HCT116 (cell line): Measurements from ENCODE around the gene SPATA3. TPM values are rescaled to one million over a fixed set of nuclear protein-coding genes. Genes with fewer than 3 reads are reported as not detected.

Experiments
- ATAC-seq: fragments of 200-7000 bp; cut with Tn5 transposase; 2 replicates; pipeline ENCODE4 v1.9.1; 2020; ENCODE audit warnings: mild to moderate bottlenecking, moderate library complexity
- BruUV-seq: library from RNA; stranded (reverse); fragments of 400-500 nt; replicated peaks from 2 replicates; lab custom pipeline; 2021; lab: Mats Ljungman, UMichigan
- CTCF ChIA-PET: fragments of 300-600 bp; sonication (Branson Sonifier 250); formaldehyde crosslinking; loops from one replicate; lab custom pipeline; 2021; ENCODE audit warnings: antibody characterized with exemption; lab: Charles Lee
- POLR2A ChIA-PET: fragments of 300-600, 350-600 bp; sonication (Branson Sonifier 250); formaldehyde crosslinking; loops from one replicate; lab custom pipeline; 2021; ENCODE audit warnings: antibody characterized with exemption; lab: Charles Lee
- RAD21 ChIA-PET, 2 experiments: fragments of 300-600 bp; sonication (Branson Sonifier 250); formaldehyde crosslinking; loops; one replicate each; lab custom pipeline; 2023; ENCODE audit warnings: low total read pairs in 2 of 2; ENCODE audit not compliant: uncharacterized antibody in 2 of 2, unreplicated experiment in 2 of 2, low non-redundant PET in 1 of 2; lab: Charles Lee
- DNase-seq: peaks from one replicate; pipeline ENCODE4 v3.0.0-alpha.2; 2010; ENCODE audit warnings: low read depth, low spot score
- H2AFZ ChIP-seq: fragments of 200-600 bp; shearing (Covaris generic), sonication (generic); 2 replicates; pipeline ENCODE4 v1.6.1; 2017; ENCODE audit warnings: low read depth, mixed run types, mixed read lengths, antibody characterized with exemption, low read length; ENCODE audit not compliant: poor library complexity, severe bottlenecking
- H3K27ac ChIP-seq: 2 replicates; pipeline ENCODE4 v1.5.1; 2012; ENCODE audit warnings: low read depth, low read length
- H3K27me3 ChIP-seq: fragments of 200-600 bp; sonication (generic); 2 replicates; pipeline ENCODE4 v1.6.1; 2016; ENCODE audit warnings: mixed run types, low read length, mixed read lengths; ENCODE audit not compliant: insufficient read depth
- H3K36me3 ChIP-seq, 2 experiments: fragments of 200-500 bp in 1 of 2; fragments of 200-600 bp in 1 of 2; sonication (Bioruptor generic) in 1 of 2; sonication (generic) in 1 of 2; 2 replicates each; pipeline versions ENCODE4 v1.5.1 to v1.6.1; 2014 to 2016; ENCODE audit warnings: low read length in 2 of 2, inconsistent platforms in 1 of 2, mixed read lengths in 1 of 2, mixed run types in 1 of 2; ENCODE audit not compliant: insufficient read depth in 2 of 2, control insufficient read depth in 1 of 2
- H3K4me1 ChIP-seq, 2 experiments: fragments of 200-600 bp in 1 of 2; sonication (generic) in 1 of 2; 2 replicates each; pipeline versions ENCODE4 v1.5.1 to v1.6.1; 2012 to 2017; ENCODE audit warnings: low read length in 2 of 2, inconsistent platforms in 1 of 2, mild to moderate bottlenecking in 1 of 2, mixed read lengths in 1 of 2, mixed run types in 1 of 2, moderate library complexity in 1 of 2; ENCODE audit not compliant: insufficient read depth in 2 of 2, control insufficient read depth in 1 of 2
- H3K4me2 ChIP-seq: fragments of 200-600 bp; sonication (generic); 2 replicates; pipeline ENCODE4 v1.6.1; 2017; ENCODE audit warnings: mixed run types, low read length, mixed read lengths
- H3K4me3 ChIP-seq, 2 experiments: fragments of 200-600 bp in 1 of 2; sonication (generic) in 1 of 2; replicated peaks in 1 of 2; 2 replicates each; pipeline ENCODE4 v1.5.1; 2011 to 2016; ENCODE audit warnings: low read length in 2 of 2, control low read depth in 1 of 2, low read depth in 1 of 2, mild to moderate bottlenecking in 1 of 2, mixed read lengths in 1 of 2, mixed run types in 1 of 2
- H3K79me2 ChIP-seq: fragments of 200-600 bp; sonication (generic); 2 replicates; pipeline ENCODE4 v1.6.1; 2017; ENCODE audit warnings: mild to moderate bottlenecking, mixed run types, low read length, moderate library complexity, mixed read lengths; ENCODE audit not compliant: insufficient read depth
- H3K9ac ChIP-seq: fragments of 200-600 bp; sonication (generic); 2 replicates; pipeline ENCODE4 v1.6.1; 2016; ENCODE audit warnings: low read length, mixed read lengths
- H3K9me2 ChIP-seq: fragments of 200-600 bp; sonication (generic), shearing (Covaris generic); 2 replicates; pipeline ENCODE4 v1.6.1; 2017; ENCODE audit warnings: mixed run types, mild to moderate bottlenecking, moderate library complexity; ENCODE audit not compliant: insufficient read depth
- H3K9me3 ChIP-seq, 2 experiments: fragments of 200-500 bp in 1 of 2; fragments of 200-600 bp in 1 of 2; sonication (Bioruptor generic) in 1 of 2; sonication (generic) in 1 of 2; 2 replicates each; pipeline ENCODE4 v1.6.1; 2014 to 2017; ENCODE audit warnings: low read length in 2 of 2, mixed read lengths in 2 of 2, inconsistent platforms in 1 of 2, low read depth in 1 of 2, mild to moderate bottlenecking in 1 of 2, mixed run types in 1 of 2, moderate library complexity in 1 of 2; ENCODE audit not compliant: control insufficient read depth in 1 of 2, insufficient read depth in 1 of 2
- H4K20me1 ChIP-seq: fragments of 200-600 bp; sonication (generic), shearing (Covaris generic); 2 replicates; pipeline ENCODE4 v1.6.1; 2017; ENCODE audit warnings: mixed run types, mild to moderate bottlenecking, moderate library complexity; ENCODE audit not compliant: insufficient read depth
- CBX3 ChIP-seq: IDR thresholded peaks from 2 replicates; pipeline ENCODE4 v1.6.1; 2012; ENCODE audit warnings: low read depth
- EGR1 ChIP-seq: IDR thresholded peaks from 2 replicates; pipeline ENCODE4 v1.6.1; 2012; ENCODE audit warnings: low read depth
- ELF1 ChIP-seq: IDR thresholded peaks from 2 replicates; pipeline ENCODE4 v1.6.1; 2012; ENCODE audit warnings: low read depth, borderline replicate concordance
- EZH2 ChIP-seq: fragments of 200-600 bp; sonication (generic); IDR thresholded peaks from 2 replicates; pipeline ENCODE4 v1.6.1; 2017; ENCODE audit warnings: antibody characterized with exemption, mixed run types
- EZH2phosphoT487 ChIP-seq: fragments of 200-600 bp; IDR thresholded peaks from 2 replicates; pipeline ENCODE4 v1.6.1; 2018; ENCODE audit warnings: antibody characterized with exemption, borderline replicate concordance
- FOSL1 ChIP-seq: IDR thresholded peaks from 2 replicates; pipeline ENCODE4 v1.6.1; 2012; ENCODE audit warnings: low read depth
- JUND ChIP-seq: IDR thresholded peaks from 2 replicates; pipeline ENCODE4 v1.6.1; 2012
- POLR2A ChIP-seq: IDR thresholded peaks from 2 replicates; pipeline ENCODE4 v1.7.0; 2011; ENCODE audit warnings: borderline replicate concordance; ENCODE audit not compliant: insufficient read depth, insufficient read length; ENCODE audit errors: extremely low read depth
- RAD21 ChIP-seq: IDR thresholded peaks from 2 replicates; pipeline ENCODE4 v1.6.1; 2012; ENCODE audit warnings: low read depth, mild to moderate bottlenecking
- SIN3A ChIP-seq: IDR thresholded peaks from 2 replicates; pipeline ENCODE4 v1.6.1; 2012; ENCODE audit warnings: low read depth
- SP1 ChIP-seq: IDR thresholded peaks from 2 replicates; pipeline ENCODE4 v1.6.1; 2012; ENCODE audit warnings: low read depth
- TCF7L2 ChIP-seq: IDR thresholded peaks from 2 replicates; pipeline ENCODE4 v1.7.0; 2011; ENCODE audit warnings: borderline replicate concordance, inconsistent platforms; ENCODE audit not compliant: insufficient read depth, insufficient read length; ENCODE audit errors: extremely low read depth
- YY1 ChIP-seq: IDR thresholded peaks from 2 replicates; pipeline ENCODE4 v1.6.1; 2011; ENCODE audit warnings: low read length, low read depth, moderate library complexity, mild to moderate bottlenecking; ENCODE audit not compliant: insufficient replicate concordance; ENCODE audit errors: extremely low read depth
- intact Hi-C: fragments of 100-400 bp; cut with micrococcal nuclease; formaldehyde crosslinking; loops from 2 replicates; pipeline ENCODE4 v1.10.0; 2022
- total RNA-seq: library from RNA; stranded (reverse); gene quantifications from one replicate; pipeline ENCODE4 v1.2.1, GENCODE V29; 2021; ENCODE audit not compliant: unreplicated experiment
- TF ChIP-seq, protein P1 (sequence below), 3 experiments: fragments of 200-600 bp in 1 of 3; sonication (generic) in 1 of 3; IDR thresholded peaks in 2 of 3; conservative IDR thresholded peaks in 1 of 3; 2 replicates each; pipeline ENCODE4 v1.5.1; 2012 to 2017; ENCODE audit warnings: low read depth in 2 of 3, low read length in 2 of 3, antibody characterized with exemption in 1 of 3, borderline replicate concordance in 1 of 3, control low read depth in 1 of 3, mild to moderate bottlenecking in 1 of 3, mixed read lengths in 1 of 3, mixed run types in 1 of 3, moderate library complexity in 1 of 3; ENCODE audit not compliant: insufficient read depth in 1 of 3
- TF ChIP-seq, protein P2 (sequence below): IDR thresholded peaks from 2 replicates; pipeline ENCODE4 v1.6.1; 2012; ENCODE audit warnings: low read depth
- TF ChIP-seq, protein P3 (sequence below): IDR thresholded peaks from 2 replicates; pipeline ENCODE4 v1.6.1; 2012

SPATA3 gene
- total RNA-seq, 1 experiment from 2014 or later = not detected

DNA sequence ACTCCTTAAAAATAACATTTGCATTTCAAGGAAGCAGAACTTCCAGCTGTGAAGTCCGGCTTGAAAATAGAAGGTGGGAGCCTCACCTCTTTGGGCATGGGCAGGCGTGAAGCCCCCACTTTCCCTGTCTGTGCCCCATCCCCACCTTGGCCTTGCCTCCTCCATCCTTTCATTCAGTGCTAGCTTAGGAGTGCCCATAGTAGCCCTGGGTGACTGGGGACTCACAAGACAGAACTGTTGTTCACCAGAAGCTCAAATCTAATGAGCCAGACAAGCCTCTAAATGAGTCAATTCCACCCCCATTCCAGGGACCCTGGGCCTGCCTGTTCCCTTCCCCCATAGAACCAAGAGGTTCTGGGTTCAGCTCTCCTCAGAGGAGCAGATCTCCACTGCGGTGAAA, 20.0 kb downstream of the SPATA3 start:
- intact Hi-C loops = no loop called here

More for the DNA sequence above, 20.0 kb downstream of the SPATA3 start:
- no peak overlapping the region for H3K4me3 ChIP-seq
- TF ChIP-seq TCF7L2 = no peak
- TF ChIP-seq, protein P1, sequence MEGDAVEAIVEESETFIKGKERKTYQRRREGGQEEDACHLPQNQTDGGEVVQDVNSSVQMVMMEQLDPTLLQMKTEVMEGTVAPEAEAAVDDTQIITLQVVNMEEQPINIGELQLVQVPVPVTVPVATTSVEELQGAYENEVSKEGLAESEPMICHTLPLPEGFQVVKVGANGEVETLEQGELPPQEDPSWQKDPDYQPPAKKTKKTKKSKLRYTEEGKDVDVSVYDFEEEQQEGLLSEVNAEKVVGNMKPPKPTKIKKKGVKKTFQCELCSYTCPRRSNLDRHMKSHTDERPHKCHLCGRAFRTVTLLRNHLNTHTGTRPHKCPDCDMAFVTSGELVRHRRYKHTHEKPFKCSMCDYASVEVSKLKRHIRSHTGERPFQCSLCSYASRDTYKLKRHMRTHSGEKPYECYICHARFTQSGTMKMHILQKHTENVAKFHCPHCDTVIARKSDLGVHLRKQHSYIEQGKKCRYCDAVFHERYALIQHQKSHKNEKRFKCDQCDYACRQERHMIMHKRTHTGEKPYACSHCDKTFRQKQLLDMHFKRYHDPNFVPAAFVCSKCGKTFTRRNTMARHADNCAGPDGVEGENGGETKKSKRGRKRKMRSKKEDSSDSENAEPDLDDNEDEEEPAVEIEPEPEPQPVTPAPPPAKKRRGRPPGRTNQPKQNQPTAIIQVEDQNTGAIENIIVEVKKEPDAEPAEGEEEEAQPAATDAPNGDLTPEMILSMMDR (IDR thresholded peaks at IDR 0.05 in 2 of 3, conservative IDR thresholded peaks at IDR 0.05 in 1 of 3; ENCODE audit: borderline replicate concordance in 1 of 3, insufficient read depth in 1 of 3, low read depth in 2 of 3, low read length in 2 of 3) = no peak
- TF ChIP-seq SIN3A = no peak
- TF ChIP-seq YY1 = no peak
- TF ChIP-seq, protein P2, sequence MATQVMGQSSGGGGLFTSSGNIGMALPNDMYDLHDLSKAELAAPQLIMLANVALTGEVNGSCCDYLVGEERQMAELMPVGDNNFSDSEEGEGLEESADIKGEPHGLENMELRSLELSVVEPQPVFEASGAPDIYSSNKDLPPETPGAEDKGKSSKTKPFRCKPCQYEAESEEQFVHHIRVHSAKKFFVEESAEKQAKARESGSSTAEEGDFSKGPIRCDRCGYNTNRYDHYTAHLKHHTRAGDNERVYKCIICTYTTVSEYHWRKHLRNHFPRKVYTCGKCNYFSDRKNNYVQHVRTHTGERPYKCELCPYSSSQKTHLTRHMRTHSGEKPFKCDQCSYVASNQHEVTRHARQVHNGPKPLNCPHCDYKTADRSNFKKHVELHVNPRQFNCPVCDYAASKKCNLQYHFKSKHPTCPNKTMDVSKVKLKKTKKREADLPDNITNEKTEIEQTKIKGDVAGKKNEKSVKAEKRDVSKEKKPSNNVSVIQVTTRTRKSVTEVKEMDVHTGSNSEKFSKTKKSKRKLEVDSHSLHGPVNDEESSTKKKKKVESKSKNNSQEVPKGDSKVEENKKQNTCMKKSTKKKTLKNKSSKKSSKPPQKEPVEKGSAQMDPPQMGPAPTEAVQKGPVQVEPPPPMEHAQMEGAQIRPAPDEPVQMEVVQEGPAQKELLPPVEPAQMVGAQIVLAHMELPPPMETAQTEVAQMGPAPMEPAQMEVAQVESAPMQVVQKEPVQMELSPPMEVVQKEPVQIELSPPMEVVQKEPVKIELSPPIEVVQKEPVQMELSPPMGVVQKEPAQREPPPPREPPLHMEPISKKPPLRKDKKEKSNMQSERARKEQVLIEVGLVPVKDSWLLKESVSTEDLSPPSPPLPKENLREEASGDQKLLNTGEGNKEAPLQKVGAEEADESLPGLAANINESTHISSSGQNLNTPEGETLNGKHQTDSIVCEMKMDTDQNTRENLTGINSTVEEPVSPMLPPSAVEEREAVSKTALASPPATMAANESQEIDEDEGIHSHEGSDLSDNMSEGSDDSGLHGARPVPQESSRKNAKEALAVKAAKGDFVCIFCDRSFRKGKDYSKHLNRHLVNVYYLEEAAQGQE = no peak
- no peak for TF ChIP-seq FOSL1
- no peak for TF ChIP-seq JUND
- TF ChIP-seq, protein P3, sequence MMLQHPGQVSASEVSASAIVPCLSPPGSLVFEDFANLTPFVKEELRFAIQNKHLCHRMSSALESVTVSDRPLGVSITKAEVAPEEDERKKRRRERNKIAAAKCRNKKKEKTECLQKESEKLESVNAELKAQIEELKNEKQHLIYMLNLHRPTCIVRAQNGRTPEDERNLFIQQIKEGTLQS = no peak
- no peak for TF ChIP-seq RAD21
- TF ChIP-seq POLR2A = no peak
- TF ChIP-seq ELF1 = no peak
- no peak for TF ChIP-seq EZH2
- no peak for TF ChIP-seq EZH2phosphoT487
- TF ChIP-seq CBX3 = no peak
- no peak for TF ChIP-seq SP1
- no peak for TF ChIP-seq EGR1
- TF ChIP-seq, all 23 proteins: peak for 0
- Histone ChIP-seq H3K27me3 (no peaks in the 10 kb centered on the region), H3K4me2 (no peak overlapping the region), H3K36me3 (no peaks in the 10 kb centered on the region), H3K9ac (no peak overlapping the region), H3K27ac (no peak overlapping the region), H3K79me2 (no peaks in the 10 kb centered on the region), H2AFZ (no peak overlapping the region), H3K9me3 (no peaks in the 10 kb centered on the region), H3K4me1 (peaks cover 0 to 4% of the 10 kb centered on the region in 2 experiments; a peak in 1 of 4 replicates), H4K20me1 (no peaks in the 10 kb centered on the region), H3K9me2 (no peaks in the 10 kb centered on the region)
- ChIA-PET RAD21 (no interaction called here), POLR2A (no interaction called here), CTCF (no interaction called here)
- BruUV-seq = no TSS peak
- no peak for ATAC-seq
- DNase-seq = no peak
